Globus pallidus (tissue), 1 donor: ENCODE measurements around the gene CABP4.
"Not testable (repeated sequence)": the region's sequence is repeated elsewhere in the genome, so short reads cannot be mapped to it uniquely, and the experiment has no call there.

Experiments
- DNase-seq: peaks from one replicate; pipeline ENCODE4 v3.0.0-alpha.2; 2015; ENCODE audit warnings: low spot score

Gene CABP4

GRCh38 chr11:67482275-67482826, 27.2 kb downstream of the CABP4 start:
- DNase-seq, result no peak

- peak; percentile 97 for DNase-seq
Measured at GRCh38 chr11:67482827-67483798, 28.0 kb downstream of the CABP4 start, which contains the start of gene AIP. Gene AIP (plus strand): TSS chr11:67483026. CDS start chr11:67483159, 133 bp downstream.

- no peak for DNase-seq
Measured at GRCh38 chr11:67483831-67484665, 28.9 kb downstream of the CABP4 start.

- DNase-seq, result no peak
Measured at GRCh38 chr11:67484847-67485311, 29.7 kb downstream of the CABP4 start.

- DNase-seq, result not testable (repeated sequence)
Measured at GRCh38 chr11:67485873-67486361, 30.8 kb downstream of the CABP4 start.

GRCh38 chr11:67486481-67487195, 31.5 kb downstream of the CABP4 start:
- DNase-seq, result no peak

GRCh38 chr11:67489203-67489884, 34.2 kb downstream of the CABP4 start:
- DNase-seq, result no peak

GRCh38 chr11:67489885-67490726, 35.0 kb downstream of the CABP4 start:
- DNase-seq, result no peak

- no peak for DNase-seq
Measured at GRCh38 chr11:67490727-67491065, 35.5 kb downstream of the CABP4 start.

- no peak for DNase-seq
Measured at GRCh38 chr11:67491276-67492068, 36.3 kb downstream of the CABP4 start.

GRCh38 chr11:67492069-67492727, 37.0 kb downstream of the CABP4 start:
- DNase-seq, result no peak

- no peak for DNase-seq
Measured at GRCh38 chr11:67492801-67493547, 37.8 kb downstream of the CABP4 start.

- no peak for DNase-seq
Measured at GRCh38 chr11:67493548-67494370, 38.6 kb downstream of the CABP4 start.

- DNase-seq, result no peak
Measured at GRCh38 chr11:67494371-67495233, 39.4 kb downstream of the CABP4 start.

GRCh38 chr11:67495234-67496005, 40.3 kb downstream of the CABP4 start:
- DNase-seq, result no peak
